Left renal pelvis (tissue), 4 donors: ENCODE results near the gene PTTG1. TPM values are rescaled to one million over a fixed set of nuclear protein-coding genes. Genes with fewer than 3 reads are reported as not detected.
"Not testable (repeated sequence)": the region's sequence is repeated elsewhere in the genome, so short reads cannot be mapped to it uniquely, and the experiment has no call there.

ENCODE experiments used
- DNase-seq, 4 donors: peaks; one replicate each; pipeline ENCODE4 v3.0.0-alpha.2; 2013; ENCODE audit warnings: low read depth in 4 of 4, low spot score in 3 of 4
- polyA plus RNA-seq, 4 donors: library from polyadenylated mRNA; unstranded; fragments of 120-200 nt; gene quantifications; one replicate each; pipeline ENCODE4 v1.2.1, GENCODE V29; 2013; ENCODE audit not compliant: insufficient read length in 4 of 4

Gene PTTG1
- polyA plus RNA-seq, 4 donors: 58.6 to 78.9 (median 71.6) TPM

- DNase-seq: no peak
These were observed 2.0 kb upstream of the PTTG1 start for GRCh38 chr5:160419458-160420330.

GRCh38 chr5:160420331-160420610, 1.4 kb upstream of the PTTG1 start:
- DNase-seq: no peak

GRCh38 chr5:160423099-160423498, 1.4 kb downstream of the PTTG1 start:
- no peak for DNase-seq

- no peak for DNase-seq
These were observed 6.0 kb downstream of the PTTG1 start for GRCh38 chr5:160427607-160428006.

GRCh38 chr5:160432196-160432595, 10.5 kb downstream of the PTTG1 start:
- no peak for DNase-seq

GRCh38 chr5:160432787-160433186, 11.1 kb downstream of the PTTG1 start:
- DNase-seq: no peak

- peak in 2 of 4 donors; percentile 76 to 88 for DNase-seq
These were observed 12.4 kb downstream of the PTTG1 start for GRCh38 chr5:160434022-160434531.

- no peak for DNase-seq
These were observed 13.9 kb downstream of the PTTG1 start for GRCh38 chr5:160435532-160435931.

- no peak for DNase-seq
These were observed 14.4 kb downstream of the PTTG1 start for GRCh38 chr5:160436017-160436416.

GRCh38 chr5:160436661-160437060, 15.0 kb downstream of the PTTG1 start:
- not testable (repeated sequence) for DNase-seq

- no peak for DNase-seq
These were observed 15.6 kb downstream of the PTTG1 start for GRCh38 chr5:160437271-160437670.

- DNase-seq: no peak
These were observed 16.9 kb downstream of the PTTG1 start for GRCh38 chr5:160438316-160439204.

GRCh38 chr5:160439205-160439600, 17.5 kb downstream of the PTTG1 start:
- peak in 2 of 4 donors; percentile 70 to 79 for DNase-seq

- no peak for DNase-seq
These were observed 19.7 kb downstream of the PTTG1 start for GRCh38 chr5:160441311-160441781.

GRCh38 chr5:160442824-160443431, 21.3 kb downstream of the PTTG1 start:
- DNase-seq: no peak

GRCh38 chr5:160444407-160444806, 22.8 kb downstream of the PTTG1 start:
- no peak for DNase-seq

- no peak for DNase-seq
These were observed 23.5 kb downstream of the PTTG1 start for GRCh38 chr5:160445132-160445531.

GRCh38 chr5:160445751-160446150, 24.1 kb downstream of the PTTG1 start:
- no peak for DNase-seq

- no peak for DNase-seq
These were observed 27.2 kb downstream of the PTTG1 start for GRCh38 chr5:160448886-160449285.

GRCh38 chr5:160449458-160449857, 27.8 kb downstream of the PTTG1 start:
- no peak for DNase-seq
